HG03097 (cell line): ENCODE results near the gene STK24.

Source experiments
- ATAC-seq: cut with Tn5 transposase; IDR thresholded peaks from one replicate; pipeline ENCODE4 v1.9.1; 2021; ENCODE audit not compliant: unreplicated experiment, low FRiP score

STK24 gene

GRCh38 chr13:98442391-98443230 lies 134.3 kb downstream of the STK24 start:
- no peak for ATAC-seq

- ATAC-seq: no peak
Observed at GRCh38 chr13:98441056-98441676, 135.7 kb downstream of the STK24 start.

- ATAC-seq: no peak
Observed at GRCh38 chr13:98440390-98441055, 136.4 kb downstream of the STK24 start.

- no peak for ATAC-seq
Observed at GRCh38 chr13:98439896-98440295, 137.0 kb downstream of the STK24 start.

GRCh38 chr13:98439126-98439828 lies 137.6 kb downstream of the STK24 start:
- no peak for ATAC-seq

- ATAC-seq: no peak
Observed at GRCh38 chr13:98438246-98439125, 138.4 kb downstream of the STK24 start.

- ATAC-seq: no peak
Observed at GRCh38 chr13:98436233-98436910, 140.5 kb downstream of the STK24 start.

- ATAC-seq: no peak
Observed at GRCh38 chr13:98435376-98435775, 141.5 kb downstream of the STK24 start.

- ATAC-seq: no peak
Observed at GRCh38 chr13:98434060-98434459, 142.8 kb downstream of the STK24 start.

GRCh38 chr13:98433654-98434053 lies 143.3 kb downstream of the STK24 start:
- no peak for ATAC-seq

GRCh38 chr13:98432638-98433037 lies 144.3 kb downstream of the STK24 start:
- ATAC-seq: no peak

- no peak for ATAC-seq
Observed at GRCh38 chr13:98429977-98430736, 146.8 kb downstream of the STK24 start.

- ATAC-seq: no peak
Observed at GRCh38 chr13:98429531-98429930, 147.4 kb downstream of the STK24 start.

GRCh38 chr13:98429081-98429480 lies 147.8 kb downstream of the STK24 start:
- no peak for ATAC-seq

GRCh38 chr13:98428256-98428966 lies 148.5 kb downstream of the STK24 start:
- ATAC-seq: no peak

GRCh38 chr13:98427331-98427995 lies 149.4 kb downstream of the STK24 start:
- no peak for ATAC-seq

GRCh38 chr13:98423417-98423816 lies 153.5 kb downstream of the STK24 start:
- no peak for ATAC-seq

- no peak for ATAC-seq
Observed at GRCh38 chr13:98422046-98422445, 154.9 kb downstream of the STK24 start.
